AG04449 (cell line): Measurements from ENCODE around the gene KANSL1.
A peak's percentile ranks its signal among the peaks of the same experiment; 100 is the strongest.
"Not testable (repeated sequence)": the region's sequence is repeated elsewhere in the genome, so short reads cannot be mapped to it uniquely, and the experiment has no call there.

ENCODE experiments used
- CTCF ChIA-PET: fragments of 350-600 bp; formaldehyde crosslinking; extraction: SDS; loops from one replicate; lab custom pipeline; 2021; ENCODE audit warnings: antibody characterized with exemption; lab: Yijun Ruan, JAX
- POLR2A ChIA-PET: fragments of 400-600, 350-600 bp; formaldehyde crosslinking; extraction: SDS; loops from one replicate; lab custom pipeline; 2020; ENCODE audit warnings: antibody characterized with exemption, inconsistent platforms; lab: Yijun Ruan, JAX
- DNase-seq: peaks from one replicate; pipeline ENCODE4 v3.0.0-alpha.2; 2010; ENCODE audit warnings: low read depth, low spot score
- H3K4me3 ChIP-seq: 2 replicates; pipeline ENCODE4 v1.5.1; 2011; ENCODE audit warnings: low read depth, mild to moderate bottlenecking, control low read depth, low read length
- CTCF ChIP-seq: IDR thresholded peaks from one replicate; pipeline ENCODE4 v1.5.1; 2011; ENCODE audit warnings: mild to moderate bottlenecking, moderate library complexity, low read length, control low read depth, inconsistent platforms; ENCODE audit not compliant: insufficient read depth; ENCODE audit errors: missing control alignments

Gene KANSL1

GRCh38 chr17:46186827-46187235 is 6.4 kb downstream of the KANSL1 start:
- TF ChIP-seq CTCF, result peak; percentile 35
- POLR2A ChIA-PET, result interaction anchor here (0.6 kb wide), 1 partner anchor 76 kb away, joined by 4 read pairs; no protein-coding TSS in a partner anchor
- CTCF ChIA-PET, result interaction anchor here (1.0 to 4.6 kb wide), 8 partner anchors 12 to 185 kb away, joined by 3 to 42 read pairs (median 6); no protein-coding TSS in a partner anchor
- not testable (repeated sequence) for DNase-seq, H3K4me3 ChIP-seq

- no peak for TF ChIP-seq CTCF
- CTCF ChIA-PET, result interaction anchor here (1.0 to 12.0 kb wide), 4 partner anchors 8 to 142 kb away, joined by 3 to 88 read pairs (median 22); partner anchors contain the start of gene KANSL1
- POLR2A ChIA-PET, result no interaction called here
- no peak for DNase-seq
- H3K4me3 ChIP-seq, result no peak overlapping the region
These were observed 8.5 kb downstream of the KANSL1 start for GRCh38 chr17:46184696-46185095.

- H3K4me3 ChIP-seq, DNase-seq: not testable (repeated sequence)
- CTCF ChIA-PET, result interaction anchor here (2.0 to 12.0 kb wide), 2 partner anchors 9 to 139 kb away, joined by 7 to 88 read pairs; partner anchors contain the start of gene KANSL1
- POLR2A ChIA-PET, result interaction anchor here (1.2 kb wide), 1 partner anchor 10 kb away, joined by 4 read pairs; the partner anchor contains the start of gene KANSL1
These were observed 9.8 kb downstream of the KANSL1 start for GRCh38 chr17:46183383-46183782.

- POLR2A ChIA-PET, result interaction anchor here (1.2 kb wide), 1 partner anchor 10 kb away, joined by 4 read pairs; the partner anchor contains the start of gene KANSL1
These were observed 10.3 kb downstream of the KANSL1 start for GRCh38 chr17:46182961-46183360.

GRCh38 chr17:46181940-46182339 is 11.3 kb downstream of the KANSL1 start:
- DNase-seq, result no peak
- CTCF ChIA-PET, result interaction anchor here (2.0 to 12.0 kb wide), 2 partner anchors 11 to 138 kb away, joined by 7 to 88 read pairs; partner anchors contain the start of gene KANSL1
- no peak overlapping the region for H3K4me3 ChIP-seq
- POLR2A ChIA-PET, result no interaction called here
- TF ChIP-seq CTCF, result no peak

More at GRCh38 chr17:46182961-46183360, 10.3 kb downstream of the KANSL1 start:
- CTCF ChIA-PET, result interaction anchor here (2.0 to 12.0 kb wide), 2 partner anchors 10 to 139 kb away, joined by 7 to 88 read pairs; partner anchors contain the start of gene KANSL1
- H3K4me3 ChIP-seq, result no peak overlapping the region
- DNase-seq, result no peak
- no peak for TF ChIP-seq CTCF

GRCh38 chr17:46181316-46181715 is 11.9 kb downstream of the KANSL1 start:
- POLR2A ChIA-PET, DNase-seq, H3K4me3 ChIP-seq: not testable (repeated sequence)
- CTCF ChIA-PET, result interaction anchor here (0.7 to 12.0 kb wide), 2 partner anchors 11 to 100 kb away, joined by 3 to 88 read pairs; partner anchors contain the start of gene KANSL1

- TF ChIP-seq CTCF, result no peak
- no peak overlapping the region for H3K4me3 ChIP-seq
- ChIA-PET CTCF (interaction anchor here (0.7 to 12.0 kb wide), 2 partner anchors 12 to 99 kb away, joined by 3 to 88 read pairs; partner anchors contain the start of gene KANSL1), POLR2A (no interaction called here)
- DNase-seq, result no peak
These were observed 12.3 kb downstream of the KANSL1 start for GRCh38 chr17:46180892-46181274.

- DNase-seq, H3K4me3 ChIP-seq, POLR2A ChIA-PET: not testable (repeated sequence)
- CTCF ChIA-PET, result interaction anchor here (1.3 to 12.0 kb wide), 3 partner anchors 9 to 20 kb away, joined by 3 to 88 read pairs (median 3); partner anchors contain the start of gene KANSL1
These were observed 12.9 kb downstream of the KANSL1 start for GRCh38 chr17:46180185-46180891.
